Gastrocnemius medialis (tissue), 4 donors: Measurements from ENCODE around the gene INPP5A.

Source experiments
- POLR2A ChIP-seq, 2 donors: fragments of 450-650 bp; IDR thresholded peaks; one replicate each; pipeline ENCODE4 v1.6.1; 2017; ENCODE audit warnings: antibody characterized with exemption in 2 of 2, mild to moderate bottlenecking in 2 of 2, moderate library complexity in 2 of 2
- TF ChIP-seq, protein P1 (sequence below), 5 experiments: fragments of 450-650 bp in 3 of 5; fragments of 200-600 bp in 2 of 5; sonication (generic) in 2 of 5; IDR thresholded peaks in 4 of 5; conservative IDR thresholded peaks in 1 of 5; 1 replicate in 4 of 5; 2 replicates in 1 of 5; pipeline ENCODE4 v1.5.1; 2016 to 2019; ENCODE audit warnings: antibody characterized with exemption in 5 of 5, mild to moderate bottlenecking in 3 of 5, moderate library complexity in 3 of 5

DNA sequence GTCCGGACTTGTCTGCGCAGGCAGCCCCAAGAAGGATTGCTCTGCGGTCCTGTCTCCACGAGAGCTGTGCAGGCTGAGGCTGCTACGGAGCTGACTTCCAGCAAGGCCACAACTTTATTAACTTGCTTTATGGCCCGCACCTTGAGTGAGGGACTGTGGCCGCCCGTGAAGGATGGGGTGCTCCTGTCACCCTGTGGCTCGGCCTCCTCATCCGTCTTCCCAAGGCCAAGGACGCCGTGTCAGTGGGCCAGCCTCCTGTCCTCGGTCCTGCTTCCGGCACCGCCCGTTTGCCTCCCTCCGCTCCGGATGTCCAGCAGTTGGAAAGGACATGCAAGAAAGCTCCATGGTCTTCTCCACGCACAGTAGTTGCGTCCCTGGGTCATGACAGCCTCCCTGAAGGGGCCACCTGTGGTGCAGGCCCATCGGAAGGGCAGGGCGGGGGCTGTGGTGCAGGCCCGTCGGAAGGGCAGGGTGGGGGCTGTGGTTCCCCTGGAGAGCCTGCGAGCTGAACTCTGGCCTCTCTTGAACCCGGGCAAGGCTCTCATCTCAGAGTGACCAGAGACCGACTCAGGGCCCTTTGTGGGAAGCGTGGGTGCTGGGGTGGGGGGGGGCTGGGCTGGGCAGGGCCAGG, 161.3 kb downstream of the INPP5A start:
- TF ChIP-seq, protein P1, sequence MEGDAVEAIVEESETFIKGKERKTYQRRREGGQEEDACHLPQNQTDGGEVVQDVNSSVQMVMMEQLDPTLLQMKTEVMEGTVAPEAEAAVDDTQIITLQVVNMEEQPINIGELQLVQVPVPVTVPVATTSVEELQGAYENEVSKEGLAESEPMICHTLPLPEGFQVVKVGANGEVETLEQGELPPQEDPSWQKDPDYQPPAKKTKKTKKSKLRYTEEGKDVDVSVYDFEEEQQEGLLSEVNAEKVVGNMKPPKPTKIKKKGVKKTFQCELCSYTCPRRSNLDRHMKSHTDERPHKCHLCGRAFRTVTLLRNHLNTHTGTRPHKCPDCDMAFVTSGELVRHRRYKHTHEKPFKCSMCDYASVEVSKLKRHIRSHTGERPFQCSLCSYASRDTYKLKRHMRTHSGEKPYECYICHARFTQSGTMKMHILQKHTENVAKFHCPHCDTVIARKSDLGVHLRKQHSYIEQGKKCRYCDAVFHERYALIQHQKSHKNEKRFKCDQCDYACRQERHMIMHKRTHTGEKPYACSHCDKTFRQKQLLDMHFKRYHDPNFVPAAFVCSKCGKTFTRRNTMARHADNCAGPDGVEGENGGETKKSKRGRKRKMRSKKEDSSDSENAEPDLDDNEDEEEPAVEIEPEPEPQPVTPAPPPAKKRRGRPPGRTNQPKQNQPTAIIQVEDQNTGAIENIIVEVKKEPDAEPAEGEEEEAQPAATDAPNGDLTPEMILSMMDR (IDR thresholded peaks at IDR 0.05 in 4 of 5, conservative IDR thresholded peaks at IDR 0.05 in 1 of 5): no peak
- TF ChIP-seq POLR2A (IDR thresholded peaks at IDR 0.05): no peak
